ENCODE results near the gene PNPT1.
"Not testable (repeated sequence)": the region's sequence is repeated elsewhere in the genome, so short reads cannot be mapped to it uniquely, and the experiment has no call there.

GRCh38 chr2:55706258-55706657 lies 12.6 kb upstream of the PNPT1 start:
- not testable (repeated sequence) for TF ChIP-seq CTCF, POLR2A (IDR thresholded peaks at IDR 0.05)

All from esophagus squamous epithelium (tissue), 4 donors.